Thymus (tissue), 11 donors: Measurements from ENCODE around the gene GCAT. TPM values are rescaled to one million over a fixed set of nuclear protein-coding genes. Genes with fewer than 3 reads are reported as not detected.
"Not testable (repeated sequence)": the region's sequence is repeated elsewhere in the genome, so short reads cannot be mapped to it uniquely, and the experiment has no call there.

Experiments used
- DNase-seq, 9 donors: peaks; one replicate each; pipeline ENCODE4 v3.0.0-alpha.2; 2013; ENCODE audit warnings: low spot score in 9 of 9, low read depth in 6 of 9, missing footprints in 1 of 9
- H3K27ac ChIP-seq, 2 donors: one replicate each; pipeline ENCODE4 v1.5.1; 2013; ENCODE audit warnings: control low read depth in 1 of 2, low read depth in 1 of 2, low read length in 1 of 2, mild to moderate bottlenecking in 1 of 2, moderate library complexity in 1 of 2
- H3K27me3 ChIP-seq, 2 donors: one replicate each; pipeline ENCODE4 v1.5.1; 2013; ENCODE audit warnings: low read length in 1 of 2; ENCODE audit not compliant: control insufficient read depth in 2 of 2, insufficient read depth in 1 of 2
- H3K36me3 ChIP-seq, 2 donors: one replicate each; pipeline ENCODE4 v1.5.1; 2013; ENCODE audit warnings: low read length in 1 of 2, mild to moderate bottlenecking in 1 of 2, moderate library complexity in 1 of 2; ENCODE audit not compliant: control insufficient read depth in 2 of 2, insufficient read depth in 2 of 2
- H3K4me1 ChIP-seq, 2 donors: one replicate each; pipeline ENCODE4 v1.5.1; 2013; ENCODE audit warnings: low read length in 2 of 2; ENCODE audit not compliant: control insufficient read depth in 2 of 2, insufficient read depth in 2 of 2
- H3K4me3 ChIP-seq, 2 donors: one replicate each; pipeline ENCODE4 v1.5.1; 2013; ENCODE audit warnings: low read length in 2 of 2, control low read depth in 1 of 2, mild to moderate bottlenecking in 1 of 2
- H3K9me3 ChIP-seq, 2 donors: one replicate each; pipeline ENCODE4 v1.5.1; 2013; ENCODE audit warnings: low read length in 1 of 2, mild to moderate bottlenecking in 1 of 2; ENCODE audit not compliant: control insufficient read depth in 2 of 2, insufficient read depth in 1 of 2
- WGBS: extraction: QIAGEN DNeasy Blood & Tissue Kit; methylation state at CpG from one replicate; pipeline ENCODE4 v1.1.7; 2013; 5-methylcytosine and 5-hydroxymethylcytosine counted together
- polyA plus RNA-seq: library from polyadenylated mRNA; stranded (reverse); fragments of 200-250 nt; gene quantifications from one replicate; pipeline ENCODE4 v1.2.3, GENCODE V29; 2013
- total RNA-seq: library from RNA; stranded (reverse); fragments of 120-200 nt; gene quantifications from one replicate; pipeline ENCODE4 v1.2.4, GENCODE V29; 2013
- donor health status: healthy.

GCAT gene
- total and polyA plus RNA-seq, 2 donors = 4.8 to 7.8 TPM

- no peak overlapping the region for H3K4me3 ChIP-seq
- no peaks in the 10 kb centered on the region for H3K4me1 ChIP-seq
- no peak for DNase-seq
- no peak overlapping the region for H3K27ac ChIP-seq
- no peaks in the 10 kb centered on the region for H3K36me3 ChIP-seq
- H3K9me3 ChIP-seq = no peaks in the 10 kb centered on the region
- WGBS = 94% methylated on average over 3 of the region's 3 CpGs
- peaks cover 0 to 13% of the 10 kb centered on the region in 2 donors for H3K27me3 ChIP-seq
Measured at GRCh38 chr22:37796079-37796478, 11.7 kb upstream of the GCAT start.

GRCh38 chr22:37797259-37797658, 10.5 kb upstream of the GCAT start:
- not testable (repeated sequence) for H3K4me3 ChIP-seq, H3K9me3 ChIP-seq, H3K27ac ChIP-seq, H3K36me3 ChIP-seq, H3K4me1 ChIP-seq, DNase-seq
- H3K27me3 ChIP-seq = peaks cover 3 to 24% of the 10 kb centered on the region in 2 donors
- 98% methylated on average over 7 of the region's 7 CpGs for WGBS

GRCh38 chr22:37797874-37798500, 9.7 kb upstream of the GCAT start:
- Histone ChIP-seq H3K36me3 (no peaks in the 10 kb centered on the region), H3K4me3 (no peak overlapping the region), H3K9me3 (peaks cover 0 to 1% of the 10 kb centered on the region in 2 donors), H3K4me1 (peaks cover 2 to 12% of the 10 kb centered on the region in 2 donors), H3K27me3 (peaks cover 3 to 32% of the 10 kb centered on the region in 2 donors), H3K27ac (no peak overlapping the region)
- WGBS = 82% methylated on average over 14 of the region's 14 CpGs
- DNase-seq = no peak

GRCh38 chr22:37799979-37800378, 7.8 kb upstream of the GCAT start:
- H3K4me3 ChIP-seq, H3K27ac ChIP-seq, DNase-seq, H3K36me3 ChIP-seq, H3K9me3 ChIP-seq: not testable (repeated sequence)
- WGBS = 88% methylated on average over 9 of the region's 9 CpGs
- Histone ChIP-seq H3K4me1 (peaks cover 9 to 25% of the 10 kb centered on the region in 2 donors), H3K27me3 (peaks cover 10 to 52% of the 10 kb centered on the region in 2 donors)

GRCh38 chr22:37801946-37802309, 5.8 kb upstream of the GCAT start:
- Histone ChIP-seq H3K36me3 (no peaks in the 10 kb centered on the region), H3K4me1 (peaks cover 15 to 44% of the 10 kb centered on the region in 2 donors), H3K27ac (no peak overlapping the region), H3K27me3 (peaks cover 10 to 71% of the 10 kb centered on the region in 2 donors), H3K9me3 (peaks cover 1 to 4% of the 10 kb centered on the region in 2 donors), H3K4me3 (peak overlapping the region in 1 of 2 donors; percentile 60)
- WGBS = 2% methylated on average over 13 of the region's 13 CpGs
- no peak for DNase-seq

- Histone ChIP-seq H3K27ac (no peak overlapping the region), H3K4me3 (peak overlapping the region; percentile 41 to 60), H3K36me3 (no peaks in the 10 kb centered on the region), H3K4me1 (peaks cover 15 to 50% of the 10 kb centered on the region in 2 donors), H3K9me3 (peaks cover 1 to 4% of the 10 kb centered on the region in 2 donors), H3K27me3 (peaks cover 10 to 77% of the 10 kb centered on the region in 2 donors)
- WGBS = 1% methylated on average over 63 of the region's 63 CpGs
- DNase-seq = peak in 1 of 9 donors; percentile 56
Measured at GRCh38 chr22:37802310-37803194, 5.2 kb upstream of the GCAT start.

GRCh38 chr22:37803195-37803638, 4.5 kb upstream of the GCAT start:
- 41% methylated on average over 16 of the region's 16 CpGs for WGBS
- Histone ChIP-seq H3K27me3 (peaks cover 10 to 79% of the 10 kb centered on the region in 2 donors), H3K4me1 (peaks cover 17 to 55% of the 10 kb centered on the region in 2 donors), H3K27ac (no peak overlapping the region), H3K36me3 (peaks cover 0 to under 1% of the 10 kb centered on the region in 2 donors), H3K4me3 (peak overlapping the region in 1 of 2 donors; percentile 60), H3K9me3 (peaks cover 1 to 4% of the 10 kb centered on the region in 2 donors)
- no peak for DNase-seq

GRCh38 chr22:37803639-37804351, 3.9 kb upstream of the GCAT start:
- H3K4me1 ChIP-seq = peaks cover 20 to 58% of the 10 kb centered on the region in 2 donors
- no peak for DNase-seq
- peak overlapping the region; percentile 56 to 61 for H3K4me3 ChIP-seq
- peaks cover 10 to 83% of the 10 kb centered on the region in 2 donors for H3K27me3 ChIP-seq
- WGBS = 80% methylated on average over 34 of the region's 34 CpGs
- H3K9me3 ChIP-seq = peaks cover 1 to 4% of the 10 kb centered on the region in 2 donors
- H3K27ac ChIP-seq = no peak overlapping the region
- peaks cover 0 to 3% of the 10 kb centered on the region in 2 donors for H3K36me3 ChIP-seq
